ENCODE results near the gene CPTP.
"Not testable (repeated sequence)": the region's sequence is repeated elsewhere in the genome, so short reads cannot be mapped to it uniquely, and the experiment has no call there.

GRCh38 chr1:1316199-1316598, 8.4 kb upstream of the CPTP start:
- TF ChIP-seq CTCF, POLR2AphosphoS5, POLR2A, EP300 (IDR thresholded peaks at IDR 0.05): not testable (repeated sequence)
